Left renal cortex interstitium (tissue), 4 donors: ENCODE data around the gene MGMT. TPM values are rescaled to one million over a fixed set of nuclear protein-coding genes. Genes with fewer than 3 reads are reported as not detected.

ENCODE experiments used
- DNase-seq, 4 donors: peaks; one replicate each; pipeline ENCODE4 v3.0.0-alpha.2; 2013; ENCODE audit warnings: low read depth in 4 of 4, low spot score in 2 of 4, missing footprints in 1 of 4
- polyA plus RNA-seq, 4 donors: library from polyadenylated mRNA; unstranded; fragments of 120-200 nt; gene quantifications; one replicate each; pipeline ENCODE4 v1.2.1, GENCODE V29; 2013; ENCODE audit not compliant: insufficient read length in 4 of 4

Gene MGMT
- polyA plus RNA-seq, 4 donors = 17.4 to 30.0 (median 20.7) TPM

DNA sequence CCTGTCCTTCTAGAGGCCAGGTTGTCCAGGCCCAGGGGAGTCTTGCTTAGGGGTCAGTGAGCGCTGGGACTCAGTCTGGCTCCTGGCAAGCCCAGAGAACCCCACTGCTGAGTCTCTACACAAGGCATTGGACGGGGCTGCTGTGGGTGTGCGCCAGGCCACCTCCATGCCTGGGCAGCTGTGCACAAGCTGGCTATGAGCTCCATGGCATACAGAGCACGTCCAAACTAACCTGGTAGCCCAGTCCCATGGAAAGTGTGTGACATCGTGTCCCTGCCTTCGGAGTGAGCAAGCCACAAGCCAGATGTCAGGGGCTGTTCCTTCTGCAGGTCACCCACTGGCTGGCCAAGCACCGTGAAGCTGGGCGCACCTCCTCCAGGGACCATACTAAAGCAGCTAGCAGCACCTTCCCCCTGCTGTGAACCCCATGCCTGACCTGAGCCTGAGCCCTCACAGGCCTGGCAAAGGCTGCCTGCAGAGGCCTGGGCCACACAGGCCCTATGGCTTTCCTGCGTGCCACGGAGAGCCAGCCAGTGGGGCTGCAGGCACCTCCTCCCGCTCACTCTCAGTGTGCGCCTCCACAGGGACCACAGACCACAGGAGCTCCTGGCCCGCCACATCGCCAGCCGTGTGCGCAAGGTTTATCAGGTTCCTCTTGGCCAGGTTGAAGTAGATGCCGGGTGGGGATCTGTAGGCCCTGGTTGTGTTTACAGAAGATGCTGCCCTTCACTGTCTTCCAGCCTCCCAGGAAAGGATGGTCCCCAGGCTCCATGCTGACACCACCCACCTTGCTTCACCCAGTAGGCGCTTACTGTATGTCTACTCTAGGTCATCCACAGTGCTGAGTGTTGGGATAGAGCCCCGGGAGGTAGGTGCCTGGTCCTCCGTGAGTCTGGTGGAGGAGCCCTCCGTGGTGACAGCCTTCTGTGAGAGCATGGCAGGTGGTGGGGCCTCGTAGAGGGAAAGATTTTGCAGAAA is 277.4 kb downstream of the MGMT start:
- DNase-seq = no peak

DNA sequence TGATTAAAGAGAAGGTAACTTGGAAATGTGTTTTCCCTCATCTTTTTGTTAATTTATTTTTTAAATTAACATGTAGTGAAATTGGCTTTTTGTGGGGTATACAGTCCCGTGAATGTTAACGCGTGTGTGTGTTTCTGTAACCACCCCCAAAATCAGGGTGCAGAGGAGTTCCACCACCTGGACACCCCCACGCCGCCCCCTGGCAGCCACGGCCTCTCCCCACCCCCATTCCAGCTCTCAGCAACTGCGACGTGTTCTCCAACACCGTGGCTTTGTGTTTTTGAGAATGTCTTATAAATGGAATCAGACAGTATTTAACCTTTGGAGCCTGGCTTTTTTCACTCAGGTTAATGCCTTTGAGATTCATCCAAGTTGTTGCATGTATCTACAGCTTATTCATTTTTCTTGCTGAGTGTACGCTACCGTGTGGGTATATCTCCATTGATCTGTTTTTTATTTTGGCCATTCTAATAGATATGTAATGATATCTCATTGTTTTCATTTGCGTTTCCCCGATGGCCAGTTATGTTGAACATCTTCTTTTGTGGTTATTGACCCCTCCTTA is 278.2 kb downstream of the MGMT start:
- no peak for DNase-seq

DNA sequence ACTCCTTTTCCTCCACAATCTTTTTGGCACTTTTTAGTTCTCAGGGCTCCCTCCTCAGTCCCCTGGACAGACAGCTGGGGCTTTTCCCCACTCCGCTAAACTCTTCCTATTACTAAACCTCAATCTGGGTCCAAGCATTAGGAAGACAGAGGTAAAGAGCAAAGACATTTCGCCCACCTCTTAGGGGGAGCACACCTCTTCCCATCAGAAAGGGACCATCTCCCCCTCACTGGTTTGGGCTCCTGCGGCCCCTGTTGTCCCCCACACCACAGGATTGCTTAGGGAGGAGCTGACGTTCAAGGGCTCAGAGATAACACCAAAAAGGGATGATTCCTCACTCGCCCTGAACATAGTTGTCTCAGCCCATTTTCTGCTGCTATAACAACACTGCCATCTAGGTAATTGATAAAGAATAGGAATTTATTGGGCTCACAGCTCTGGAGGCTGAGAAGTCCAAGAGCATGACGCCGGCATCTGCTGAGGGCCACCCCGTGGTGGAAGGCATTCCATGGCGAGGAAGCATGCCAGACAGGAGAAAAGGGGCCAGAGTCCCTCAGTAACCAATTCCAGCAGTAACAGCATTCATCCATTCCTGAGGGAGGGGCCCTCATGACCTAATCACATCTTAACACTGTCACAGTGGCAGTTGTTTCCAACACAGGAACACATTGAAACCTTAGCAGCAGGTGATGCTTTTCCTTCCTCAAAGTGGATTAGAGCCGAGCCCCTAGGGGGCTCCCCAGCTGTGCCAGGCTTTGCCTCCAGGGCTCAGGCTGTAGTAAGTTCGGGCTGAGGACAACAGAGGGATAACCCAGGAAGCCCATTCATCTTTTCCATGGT is 287.4 kb downstream of the MGMT start:
- DNase-seq = no peak

DNA sequence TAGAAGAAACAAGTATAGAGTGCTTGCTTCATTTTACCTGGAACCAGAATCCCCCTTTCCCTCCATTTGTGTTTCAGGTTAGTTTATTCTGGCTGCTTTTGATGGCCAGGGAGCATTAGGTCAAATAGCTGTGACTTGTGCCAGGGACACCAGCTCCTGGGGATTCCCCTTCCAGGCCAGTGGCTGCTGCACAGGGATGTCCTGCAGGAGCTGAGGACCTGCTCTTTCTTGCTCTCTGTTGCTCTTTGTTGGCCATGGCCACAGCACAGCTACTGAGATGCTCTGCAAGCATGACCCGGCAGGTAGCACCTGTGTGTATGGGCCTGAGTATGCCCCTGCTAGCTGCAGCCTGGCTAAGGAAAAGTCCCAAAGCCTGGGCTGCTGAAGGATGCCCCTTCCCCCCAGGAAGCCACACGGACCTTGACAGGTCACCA is 288.1 kb downstream of the MGMT start:
- DNase-seq = no peak

DNA sequence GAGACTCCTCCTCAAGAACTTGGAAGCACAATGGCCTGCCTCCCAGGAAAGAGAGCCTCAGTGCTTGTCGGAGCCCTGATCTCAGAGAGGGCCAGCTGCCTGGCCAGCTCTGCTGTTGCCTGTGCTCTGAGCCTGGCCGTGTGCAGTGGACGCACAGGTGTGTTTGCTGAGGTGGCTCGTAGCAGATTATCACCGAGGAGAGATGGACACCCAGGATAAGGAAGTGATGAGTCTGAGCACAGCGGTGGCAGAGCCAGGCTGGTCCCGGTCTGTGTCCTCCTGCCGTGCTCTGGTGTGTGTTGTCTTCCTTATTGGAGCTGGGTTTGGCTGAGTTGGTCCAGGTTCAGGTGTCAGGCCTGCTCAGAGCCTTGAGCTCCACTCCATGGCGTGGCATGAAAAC is 288.6 kb downstream of the MGMT start:
- DNase-seq = no peak

DNA sequence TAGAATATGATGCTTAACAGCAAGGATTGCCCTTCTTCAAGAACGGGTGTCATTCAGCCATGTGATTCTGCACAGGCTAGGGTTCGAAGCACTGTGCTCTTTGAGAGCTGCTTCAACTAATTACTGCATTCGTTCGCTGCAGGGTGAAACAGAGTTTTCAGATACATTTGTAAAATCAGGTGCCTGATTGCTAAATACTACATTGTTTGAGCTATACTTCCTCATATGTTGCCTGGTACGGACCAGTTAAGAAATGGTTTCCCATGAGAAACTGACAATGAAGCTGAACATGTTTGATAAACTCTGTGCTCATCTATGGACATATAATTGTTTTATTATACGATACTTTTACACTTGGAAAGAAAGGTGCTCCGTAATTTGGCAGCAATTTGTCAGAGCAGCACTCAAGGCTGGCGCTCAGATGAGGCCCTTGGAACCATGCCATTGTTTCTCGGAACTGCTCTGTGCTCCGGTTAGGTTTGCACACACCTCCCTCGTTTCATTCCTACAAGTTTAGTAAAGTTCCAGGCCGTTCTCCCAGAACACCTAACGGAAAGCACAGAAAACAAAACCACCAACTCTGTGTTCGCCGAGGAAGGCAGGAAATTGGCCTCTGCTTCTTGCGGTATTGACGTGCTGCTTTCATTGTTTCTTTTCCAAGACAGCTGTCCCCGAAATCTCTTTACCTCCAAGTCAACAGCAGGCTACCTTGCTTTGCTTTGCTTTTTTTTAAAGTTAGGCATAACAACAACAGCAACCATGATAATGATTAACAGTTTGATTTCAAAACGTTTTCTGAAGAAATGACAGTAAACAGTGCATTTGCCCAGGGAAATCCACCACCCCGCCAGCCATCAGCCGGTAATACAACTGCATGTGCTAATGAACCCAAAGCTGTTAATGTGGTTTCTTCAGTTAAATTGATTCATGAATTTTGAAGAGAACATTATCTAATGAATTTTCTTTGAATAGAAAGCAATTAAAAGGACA is 290.2 kb downstream of the MGMT start:
- no peak for DNase-seq

DNA sequence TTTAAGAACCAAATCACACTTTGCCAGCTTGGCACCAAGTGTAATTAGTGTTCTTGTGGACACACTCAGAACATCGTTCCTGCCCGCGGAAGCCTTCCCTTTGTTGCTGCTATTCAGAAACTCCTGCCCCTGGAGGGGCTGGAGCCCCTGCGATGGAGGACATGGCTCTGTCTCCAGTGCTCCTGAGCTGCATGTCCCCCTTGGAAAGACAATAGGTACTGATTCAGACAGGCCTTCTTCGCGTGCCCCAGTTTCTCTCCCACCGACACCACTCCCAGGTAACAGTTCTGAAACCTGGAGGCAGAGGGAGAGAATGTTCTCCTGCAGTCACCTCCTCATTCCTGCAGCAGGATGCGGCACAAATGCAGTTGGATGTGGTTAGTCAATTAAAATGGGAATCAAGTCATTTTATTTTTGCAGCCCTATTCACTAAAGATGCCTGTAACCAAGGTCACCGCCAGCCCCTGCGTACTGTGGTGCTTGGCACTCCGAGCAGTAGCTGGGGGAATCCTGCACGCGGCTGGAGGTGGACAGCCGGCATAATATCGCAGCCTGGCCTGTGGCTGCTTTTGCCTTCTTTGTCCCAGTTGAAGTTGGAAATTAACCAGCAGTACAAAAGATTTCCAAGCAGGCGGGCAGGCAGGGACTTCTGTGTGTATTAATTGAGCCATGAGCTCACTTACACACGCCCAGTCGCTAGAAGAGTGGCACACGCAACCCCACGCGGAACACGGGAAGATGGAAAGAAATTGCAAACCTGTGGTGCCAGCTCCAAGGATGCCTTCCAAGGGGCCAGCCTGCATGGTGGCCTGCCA is 291.4 kb downstream of the MGMT start:
- no peak for DNase-seq

DNA sequence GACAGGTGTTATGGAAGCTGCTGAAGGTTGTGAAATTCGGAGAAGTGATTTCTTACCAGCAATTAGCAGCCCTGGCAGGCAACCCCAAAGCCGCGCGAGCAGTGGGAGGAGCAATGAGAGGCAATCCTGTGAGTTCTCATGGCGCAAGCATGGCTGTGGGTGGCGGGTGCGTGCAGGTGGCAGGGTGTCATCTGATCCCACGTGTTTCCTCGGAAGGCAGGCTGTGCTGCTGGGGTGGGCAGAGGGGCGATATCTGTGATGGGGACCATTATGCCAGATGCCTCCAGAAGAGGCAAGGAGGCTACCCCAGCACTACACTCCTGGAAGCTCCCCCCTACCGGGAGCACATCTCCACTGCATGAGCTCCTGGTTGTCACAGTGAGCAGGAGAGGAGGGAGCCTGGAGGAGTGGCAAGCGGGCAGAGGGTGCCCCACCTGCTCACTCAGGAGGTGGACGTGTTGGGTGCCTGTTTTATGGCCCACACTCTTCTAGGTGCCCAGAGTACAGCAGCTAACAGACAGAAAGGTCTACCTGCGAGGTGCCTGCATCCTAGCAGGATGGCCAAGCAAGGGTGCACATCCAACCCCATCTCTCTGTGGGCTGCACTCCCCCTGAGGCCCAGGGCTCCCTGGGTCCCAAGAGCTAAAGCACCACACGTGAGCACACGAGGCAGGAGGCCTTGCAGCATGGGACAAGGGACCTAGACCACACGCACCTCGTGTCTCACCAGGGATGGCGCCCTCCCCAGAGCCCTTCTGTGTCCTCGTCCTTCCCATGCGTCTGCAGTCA is 292.4 kb downstream of the MGMT start:
- DNase-seq = no peak

DNA sequence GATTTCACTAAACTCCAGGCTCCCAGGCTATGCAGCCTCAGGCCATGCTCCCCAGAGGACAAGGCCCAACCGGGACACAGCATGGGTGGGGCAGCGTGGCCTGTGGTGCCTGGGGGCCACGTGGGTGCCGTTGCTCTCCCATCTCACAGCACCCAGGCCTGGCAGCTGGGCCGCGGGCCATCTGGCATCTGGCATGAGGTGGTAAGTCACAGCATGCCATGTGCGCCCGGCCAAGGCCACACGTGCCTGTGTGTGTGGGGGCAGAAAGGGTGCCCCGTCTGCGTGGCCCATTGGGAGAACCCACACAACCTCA is 292.9 kb downstream of the MGMT start:
- DNase-seq = no peak

DNA sequence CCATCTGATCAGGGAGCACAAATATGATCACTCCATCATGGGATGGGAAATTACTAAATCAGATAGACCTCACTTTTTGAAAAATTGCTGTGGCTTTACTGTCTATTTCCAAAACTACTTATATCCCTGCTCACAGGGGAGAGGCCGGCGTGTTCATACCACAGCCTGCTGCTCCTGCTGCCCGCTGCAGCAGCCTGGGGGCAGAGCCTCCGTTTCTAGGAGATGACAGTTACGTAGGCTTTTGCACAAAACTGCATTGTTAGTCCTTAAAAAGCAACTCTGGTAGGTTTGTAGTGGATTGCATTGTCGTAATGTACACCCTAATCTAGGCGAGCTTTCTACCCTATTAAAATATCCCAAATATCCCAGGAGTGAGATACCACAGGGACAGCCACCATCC is 293.4 kb downstream of the MGMT start:
- DNase-seq = no peak

DNA sequence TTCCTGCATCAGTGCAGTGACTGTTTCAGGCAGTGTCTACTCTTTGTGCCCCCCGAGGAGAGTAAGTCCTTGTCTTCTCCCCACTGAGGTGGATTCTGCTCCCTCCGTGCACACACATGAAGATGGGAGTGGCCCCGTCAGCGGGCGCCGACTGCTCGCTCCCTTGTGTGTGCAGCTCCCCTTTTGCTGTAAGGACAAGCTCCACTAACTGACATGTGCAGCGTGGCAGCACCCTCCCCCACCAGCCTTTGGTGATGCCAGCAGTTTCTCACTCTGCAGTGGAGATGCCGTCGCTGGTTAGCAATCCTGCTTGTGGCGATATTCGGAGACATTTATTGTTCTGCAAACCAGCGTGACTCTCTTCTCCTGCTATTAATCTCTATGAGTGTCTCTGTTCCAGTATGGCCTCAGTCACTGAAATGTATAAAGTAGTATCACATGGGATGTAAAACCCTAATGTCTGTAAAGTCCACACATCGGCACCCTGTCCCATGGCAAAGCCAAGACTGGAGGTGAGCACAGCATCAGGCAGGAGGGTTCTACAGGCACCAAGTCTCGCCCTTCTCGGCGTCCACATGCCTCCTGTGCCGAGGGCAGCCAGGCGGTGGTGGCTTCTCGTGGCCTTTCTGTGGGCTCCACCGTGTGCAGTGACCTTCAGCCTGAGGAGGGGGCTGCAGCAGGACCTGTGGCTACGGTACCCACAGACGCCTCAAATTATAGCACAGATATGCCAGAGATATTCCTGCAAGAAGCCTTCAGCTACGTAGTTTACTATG is 294.3 kb downstream of the MGMT start:
- DNase-seq = no peak

DNA sequence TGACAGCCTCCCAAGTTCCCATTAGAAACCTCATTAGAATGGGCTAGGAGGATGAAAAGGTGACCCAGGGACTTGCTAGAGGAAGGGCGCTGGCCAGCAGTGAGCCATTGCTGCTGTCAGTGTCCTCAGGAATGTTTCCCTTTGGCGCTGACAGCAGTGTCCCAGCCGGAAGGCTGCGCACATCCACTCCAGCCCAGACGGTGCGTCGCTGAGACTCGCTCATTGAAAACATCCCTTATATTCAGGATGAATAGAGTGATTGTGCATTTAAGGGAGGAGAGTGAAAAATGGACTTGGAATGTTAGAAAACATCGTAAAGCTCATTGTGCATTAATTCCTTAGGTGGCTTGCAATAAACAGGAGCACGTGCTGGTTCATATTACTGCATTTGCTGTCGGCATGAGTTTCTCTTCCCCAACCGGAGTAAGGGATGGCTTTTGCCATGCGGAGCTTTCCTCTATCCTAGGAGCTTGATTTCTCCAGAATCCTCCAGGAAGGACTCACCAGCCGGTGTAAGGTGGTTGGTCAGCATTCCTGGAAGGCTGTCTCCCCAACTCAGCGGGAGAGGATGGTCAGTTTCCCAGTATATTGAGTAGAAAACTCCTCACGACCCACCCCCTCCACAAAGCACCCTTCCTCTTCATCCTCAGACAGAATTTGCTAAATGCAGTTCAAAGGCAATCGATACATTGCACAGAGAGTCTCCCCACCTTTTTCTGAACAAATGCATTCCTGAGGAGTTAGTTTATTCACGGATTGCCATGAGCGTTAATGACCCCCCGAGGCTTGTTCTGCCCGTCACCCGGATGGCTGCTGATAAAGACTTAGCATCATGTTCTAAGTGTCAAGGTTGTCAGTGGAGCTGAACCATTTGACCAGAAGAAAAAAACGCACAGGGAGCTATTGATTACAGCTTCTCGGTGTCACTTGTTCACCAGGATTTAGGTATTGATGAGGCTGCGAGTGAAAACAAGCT is 295.2 kb downstream of the MGMT start:
- no peak for DNase-seq

DNA sequence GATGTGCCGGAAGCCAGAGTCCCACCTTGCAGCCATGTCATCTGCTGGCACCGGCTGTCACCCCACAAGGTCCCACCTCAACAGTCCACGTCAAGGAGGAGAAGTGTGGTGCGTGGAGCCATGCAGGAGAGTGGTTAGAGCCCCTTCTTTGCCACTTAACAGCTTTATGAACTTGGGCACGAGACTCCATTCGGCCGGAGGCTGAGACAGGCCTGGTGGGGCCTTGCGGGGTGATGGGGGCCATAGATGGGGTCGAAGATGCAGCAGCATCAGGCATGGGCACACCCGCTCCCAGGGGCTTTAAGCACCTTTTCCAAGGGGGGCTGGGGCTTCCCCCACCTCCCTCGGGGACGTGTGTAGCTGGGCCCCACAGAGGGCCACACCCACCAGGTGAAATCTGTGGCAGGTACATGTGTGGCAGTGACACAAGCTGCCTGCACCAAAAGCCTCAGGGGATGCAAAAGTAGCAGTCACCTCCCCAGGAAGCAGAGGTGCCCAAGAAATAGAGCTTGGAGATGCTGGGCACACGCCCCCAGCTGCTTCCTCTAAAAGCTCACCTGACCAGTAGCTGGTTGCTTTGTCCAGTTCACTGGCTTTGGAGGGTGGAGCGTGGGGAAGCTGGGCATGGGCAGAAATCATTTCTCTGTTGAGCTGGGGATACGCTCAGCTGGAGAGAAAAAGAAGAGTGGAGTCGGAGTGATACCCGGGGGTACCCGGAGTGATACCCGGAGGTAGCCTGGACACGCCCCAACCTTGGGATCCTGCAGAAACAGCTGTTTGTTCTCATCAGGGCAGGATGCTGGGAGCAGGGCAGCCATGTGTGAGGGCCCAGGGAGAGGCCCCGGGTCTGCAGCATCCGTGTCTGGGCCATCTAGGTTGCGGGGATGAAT is 297.2 kb downstream of the MGMT start:
- DNase-seq = no peak

DNA sequence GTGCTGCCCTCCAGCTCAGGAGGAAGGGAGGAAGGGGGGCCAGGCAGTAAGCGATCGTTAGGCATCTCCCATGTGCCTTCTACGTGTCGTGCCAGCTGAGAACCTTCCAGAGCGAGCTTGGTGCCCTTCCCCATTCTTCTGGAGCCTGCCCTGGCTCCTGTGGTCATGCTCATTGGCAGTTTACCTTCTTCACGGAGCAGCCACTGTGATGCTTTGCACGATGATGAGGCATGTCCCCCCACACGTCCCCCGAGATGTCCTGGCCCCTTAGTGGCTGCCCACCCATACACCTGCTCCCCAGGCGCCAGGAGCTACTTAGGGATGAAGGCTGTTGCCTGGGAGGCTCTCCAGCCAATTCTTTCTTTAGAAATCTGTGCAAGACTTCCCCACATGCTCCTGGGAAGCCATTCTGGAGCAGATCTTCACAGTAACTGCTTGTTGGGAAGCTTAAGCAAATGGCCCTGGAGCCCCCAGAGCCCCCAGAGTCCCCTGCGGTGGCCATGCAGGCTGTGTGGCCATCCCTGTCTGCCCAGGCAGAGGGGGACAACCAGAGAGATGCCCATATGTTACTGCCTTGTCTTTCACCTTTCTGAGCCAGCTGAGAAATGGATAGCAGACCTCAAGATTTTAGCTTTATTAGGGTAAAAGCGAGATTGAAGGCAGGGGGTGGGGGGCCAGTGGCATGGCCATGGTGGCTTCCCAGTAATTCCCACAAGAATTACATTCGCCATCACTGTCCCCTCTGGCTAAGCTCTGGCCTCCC is 298.0 kb downstream of the MGMT start:
- DNase-seq = no peak
